HG03196 (cell line): ENCODE results near the gene TTLL10.
"Not testable (repeated sequence)": the region's sequence is repeated elsewhere in the genome, so short reads cannot be mapped to it uniquely, and the experiment has no call there.

Experiments used
- ATAC-seq: cut with Tn5 transposase; IDR thresholded peaks from one replicate; pipeline ENCODE4 v1.9.1; 2021; ENCODE audit not compliant: unreplicated experiment

TTLL10 gene

GRCh38 chr1:1141244-1141910 is 32.3 kb upstream of the TTLL10 start:
- no peak for ATAC-seq

- no peak for ATAC-seq
Measured at GRCh38 chr1:1141911-1142250, 31.8 kb upstream of the TTLL10 start.

GRCh38 chr1:1142352-1142751 is 31.3 kb upstream of the TTLL10 start:
- not testable (repeated sequence) for ATAC-seq

GRCh38 chr1:1142844-1143243 is 30.8 kb upstream of the TTLL10 start:
- ATAC-seq: no peak

GRCh38 chr1:1143636-1144035 is 30.0 kb upstream of the TTLL10 start:
- ATAC-seq: no peak

- no peak for ATAC-seq
Measured at GRCh38 chr1:1144122-1144842, 29.4 kb upstream of the TTLL10 start.

GRCh38 chr1:1144843-1145546 is 28.7 kb upstream of the TTLL10 start:
- no peak for ATAC-seq

- ATAC-seq: no peak
Measured at GRCh38 chr1:1145547-1145914, 28.1 kb upstream of the TTLL10 start.

- ATAC-seq: no peak
Measured at GRCh38 chr1:1146026-1146425, 27.7 kb upstream of the TTLL10 start.

- no peak for ATAC-seq
Measured at GRCh38 chr1:1146596-1146995, 27.1 kb upstream of the TTLL10 start.

GRCh38 chr1:1148061-1148460 is 25.6 kb upstream of the TTLL10 start:
- no peak for ATAC-seq

- no peak for ATAC-seq
Measured at GRCh38 chr1:1148569-1148968, 25.1 kb upstream of the TTLL10 start.

- ATAC-seq: no peak
Measured at GRCh38 chr1:1149416-1149815, 24.3 kb upstream of the TTLL10 start.

GRCh38 chr1:1150100-1150499 is 23.6 kb upstream of the TTLL10 start:
- ATAC-seq: no peak

- no peak for ATAC-seq
Measured at GRCh38 chr1:1151306-1151705, 22.4 kb upstream of the TTLL10 start.

- not testable (repeated sequence) for ATAC-seq
Measured at GRCh38 chr1:1152431-1152830, 21.2 kb upstream of the TTLL10 start.

- ATAC-seq: not testable (repeated sequence)
Measured at GRCh38 chr1:1153215-1153614, 20.5 kb upstream of the TTLL10 start.

GRCh38 chr1:1153874-1154273 is 19.8 kb upstream of the TTLL10 start:
- ATAC-seq: no peak

- ATAC-seq: no peak
Measured at GRCh38 chr1:1155258-1155657, 18.4 kb upstream of the TTLL10 start.

GRCh38 chr1:1156140-1157032 is 17.3 kb upstream of the TTLL10 start:
- no peak for ATAC-seq

GRCh38 chr1:1157033-1157365 is 16.7 kb upstream of the TTLL10 start:
- no peak for ATAC-seq
